HL-60/S4 treated with phorbol 12-myristate 13-acetate at 8.2 ng/mL for 4 days and 3 days (cell line): ENCODE data around the gene MCEMP1.

Experiments used
- in situ Hi-C: fragments of 300-500 bp; cut with MboI; formaldehyde crosslinking; loops from 2 replicates; pipeline ENCODE4 v1.15.0; 2022; ENCODE audit warnings: low sequenced_read_pairs

MCEMP1 gene

DNA sequence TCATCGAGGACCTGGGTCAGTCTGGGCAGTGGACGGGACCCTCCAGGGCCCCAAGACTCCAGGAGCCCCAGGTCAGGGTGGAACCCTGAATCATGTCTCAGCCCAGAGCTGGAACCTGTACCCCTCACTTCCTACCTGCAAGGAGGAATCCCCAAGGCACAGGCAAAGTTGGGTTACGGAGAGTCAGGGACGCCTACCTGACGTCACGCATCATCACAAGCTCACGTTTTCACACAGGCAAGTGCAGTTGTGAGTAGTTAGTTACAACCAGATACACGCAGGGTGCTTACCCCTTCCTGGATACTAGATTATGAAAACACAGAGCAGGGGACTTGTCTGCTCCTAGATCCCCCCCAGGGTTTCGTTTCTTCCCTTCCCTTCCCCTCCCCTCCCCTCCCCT is 6.1 kb upstream of the MCEMP1 start:
- in situ Hi-C loops = no loop called here

DNA sequence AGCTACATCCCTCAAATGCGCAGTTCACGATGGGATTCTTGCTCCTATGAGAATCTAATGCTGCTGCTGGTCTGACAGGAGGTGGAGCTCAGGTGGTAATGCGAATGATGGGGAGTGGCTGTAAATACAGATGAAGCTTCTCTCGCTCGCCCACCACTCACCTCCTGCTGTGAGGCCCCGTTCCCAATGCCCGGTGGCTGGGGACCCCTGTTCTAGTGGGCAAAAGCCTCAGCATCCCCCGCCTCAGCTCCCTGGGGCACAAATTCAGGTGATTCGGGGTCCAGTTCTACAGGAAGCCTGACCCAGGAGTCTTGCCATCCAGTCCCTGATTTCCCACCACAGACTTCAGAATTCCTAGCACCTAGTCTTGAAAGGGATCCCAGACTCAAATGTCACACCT is 4.4 kb upstream of the MCEMP1 start:
- in situ Hi-C loops = no loop called here

DNA sequence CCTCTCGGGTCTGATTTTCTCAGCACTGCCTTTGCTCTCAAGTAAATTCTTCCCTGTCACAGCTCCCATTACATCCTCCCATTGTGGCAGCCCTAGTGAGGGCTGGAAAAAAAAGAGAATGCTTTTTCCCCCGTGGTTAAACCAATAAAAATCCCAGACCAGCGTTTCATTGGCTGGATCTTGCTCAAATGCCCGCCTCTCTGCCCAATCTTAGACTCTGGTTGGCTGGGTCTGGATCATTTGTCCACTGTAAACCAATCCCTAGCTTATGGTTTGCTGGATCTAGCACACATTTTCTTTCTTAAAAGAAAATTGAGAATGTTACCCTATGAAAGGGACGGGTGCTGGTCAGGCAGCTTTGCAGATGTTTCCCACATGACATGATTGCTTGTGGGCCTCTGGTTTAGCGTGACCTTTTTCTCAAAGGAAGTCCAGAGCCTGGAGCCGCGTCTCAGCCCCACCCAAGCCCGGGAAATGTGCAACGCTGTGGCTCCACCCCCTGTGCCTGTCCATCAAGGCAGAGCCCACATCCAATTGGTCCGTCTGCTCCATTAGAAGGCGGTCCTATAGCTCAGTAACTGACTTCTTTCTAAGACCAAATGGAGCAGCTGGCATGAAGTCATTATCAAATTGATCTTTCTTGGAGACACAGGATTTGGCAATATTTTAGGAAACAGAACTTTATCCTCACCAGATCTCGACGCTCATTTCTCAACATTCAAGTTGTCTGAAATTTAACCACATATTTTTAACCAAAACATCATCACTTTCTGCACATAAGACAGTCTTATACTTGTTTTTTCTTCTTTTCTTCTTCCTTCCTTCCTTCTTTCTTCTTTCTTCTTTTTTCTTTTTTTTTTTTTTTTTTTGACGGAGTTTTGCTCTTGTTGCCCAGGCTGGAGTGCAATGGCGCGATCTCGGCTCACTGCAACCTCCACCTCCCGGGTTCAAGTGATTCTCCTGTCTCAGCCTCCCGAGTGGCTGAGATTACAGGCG is 2.6 kb upstream of the MCEMP1 start:
- in situ Hi-C loops = no loop called here

- in situ Hi-C loops = no loop called here
These were observed 514 bp upstream of the MCEMP1 start for GRCh38 chr19:7676376-7676775.

DNA sequence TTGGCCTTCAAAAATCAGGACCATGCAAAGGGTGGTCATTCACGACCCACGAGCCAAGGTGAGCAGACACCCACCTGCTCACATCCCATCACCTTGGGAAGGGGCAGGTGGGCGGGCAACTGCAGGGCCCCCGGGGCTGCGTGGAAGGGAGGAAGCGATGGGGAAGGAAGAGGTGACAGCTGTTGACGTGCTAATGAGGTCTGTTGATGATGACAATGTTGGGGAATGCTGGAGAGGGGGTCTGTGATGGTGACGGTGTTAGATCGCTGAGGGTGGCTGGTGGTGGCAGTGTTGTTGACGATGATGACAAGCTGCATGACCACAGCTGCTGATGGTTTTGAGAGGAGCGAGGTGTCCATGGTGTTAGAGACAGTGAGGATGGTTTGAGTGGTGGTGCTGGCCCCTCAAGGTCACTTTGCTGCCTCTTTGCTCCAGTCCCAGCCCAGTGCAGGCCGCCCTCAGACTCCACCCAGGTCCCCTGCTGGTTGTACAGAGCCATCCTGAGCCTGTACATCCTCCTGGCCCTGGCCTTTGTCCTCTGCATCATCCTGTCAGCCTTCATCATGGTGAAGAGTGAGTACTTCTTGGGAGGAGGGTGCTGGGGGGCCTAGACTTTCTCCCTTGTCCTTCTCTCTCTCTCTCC is 900 bp downstream of the MCEMP1 start:
- in situ Hi-C loops = no loop called here

DNA sequence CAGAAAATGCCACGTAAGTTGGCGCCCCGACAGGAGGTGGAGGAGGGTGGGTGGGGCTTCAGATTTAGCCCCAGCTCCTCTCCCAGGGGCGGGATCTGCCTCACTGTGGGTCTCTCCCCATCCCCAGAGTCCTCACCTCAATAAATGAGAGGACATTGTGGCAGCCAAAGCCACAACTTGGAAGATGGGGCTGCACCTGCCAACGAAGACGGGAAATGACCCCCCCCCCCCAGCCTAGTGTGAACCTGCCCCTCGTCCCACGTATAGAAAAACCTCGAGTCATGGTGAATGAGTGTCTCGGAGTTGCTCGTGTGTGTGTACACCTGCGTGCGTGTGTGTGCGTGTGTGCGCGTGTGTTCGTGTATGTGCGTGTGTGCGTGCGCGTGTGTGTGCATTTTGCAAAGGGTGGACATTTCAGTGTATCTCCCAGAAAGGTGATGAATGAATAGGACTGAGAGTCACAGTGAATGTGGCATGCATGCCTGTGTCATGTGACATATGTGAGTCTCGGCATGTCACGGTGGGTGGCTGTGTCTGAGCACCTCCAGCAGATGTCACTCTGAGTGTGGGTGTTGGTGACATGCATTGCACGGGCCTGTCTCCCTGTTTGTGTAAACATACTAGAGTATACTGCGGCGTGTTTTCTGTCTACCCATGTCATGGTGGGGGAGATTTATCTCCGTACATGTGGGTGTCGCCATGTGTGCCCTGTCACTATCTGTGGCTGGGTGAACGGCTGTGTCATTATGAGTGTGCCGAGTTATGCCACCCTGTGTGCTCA is 2.3 kb downstream of the MCEMP1 start:
- in situ Hi-C loops = no loop called here

- in situ Hi-C loops = no loop called here
These were observed 3.1 kb downstream of the MCEMP1 start for GRCh38 chr19:7679771-7680605.

DNA sequence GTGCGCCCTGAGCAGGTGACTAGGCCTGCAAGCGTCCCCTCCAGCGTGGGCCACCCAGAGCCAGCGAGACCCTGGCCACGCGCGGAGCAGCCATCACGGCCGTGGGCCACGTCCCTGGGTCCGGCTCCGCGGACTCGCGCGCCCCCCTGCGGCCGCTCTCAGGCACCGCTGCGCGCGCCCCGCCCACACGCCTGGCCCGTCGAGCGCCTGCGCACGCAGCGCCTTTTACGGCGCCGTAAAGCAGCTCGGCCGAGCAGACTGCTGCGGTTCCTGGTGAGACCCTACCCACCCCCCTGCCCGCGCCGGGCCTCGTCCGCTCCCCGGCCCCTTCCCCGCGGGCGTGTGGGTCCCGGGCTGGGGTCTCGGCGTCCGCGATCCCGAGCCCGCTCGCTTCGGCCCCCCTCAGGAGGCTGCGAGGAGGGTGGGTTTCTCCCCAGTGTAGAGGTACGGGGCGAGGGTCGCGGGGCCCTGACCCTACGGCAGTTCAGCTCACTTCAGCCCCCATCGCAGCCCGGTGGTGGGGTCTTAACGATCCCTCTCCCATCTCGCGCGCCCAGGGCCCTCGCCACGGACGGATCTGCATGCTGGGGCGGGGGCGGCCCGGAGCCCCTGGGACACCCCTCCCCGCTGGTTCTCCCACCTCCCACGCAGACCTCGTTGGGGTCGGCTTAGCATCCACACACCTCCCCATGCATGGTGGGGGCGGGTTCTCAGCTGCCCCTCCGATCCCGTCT is 3.9 kb downstream of the MCEMP1 start, which contains the start of gene TRAPPC5:
Gene TRAPPC5 (plus strand): TSS at position 228 of the 734 bp plus-strand sequence. CDS start 1,421 bp downstream, outside the sequence.
- in situ Hi-C loops = no loop called here

DNA sequence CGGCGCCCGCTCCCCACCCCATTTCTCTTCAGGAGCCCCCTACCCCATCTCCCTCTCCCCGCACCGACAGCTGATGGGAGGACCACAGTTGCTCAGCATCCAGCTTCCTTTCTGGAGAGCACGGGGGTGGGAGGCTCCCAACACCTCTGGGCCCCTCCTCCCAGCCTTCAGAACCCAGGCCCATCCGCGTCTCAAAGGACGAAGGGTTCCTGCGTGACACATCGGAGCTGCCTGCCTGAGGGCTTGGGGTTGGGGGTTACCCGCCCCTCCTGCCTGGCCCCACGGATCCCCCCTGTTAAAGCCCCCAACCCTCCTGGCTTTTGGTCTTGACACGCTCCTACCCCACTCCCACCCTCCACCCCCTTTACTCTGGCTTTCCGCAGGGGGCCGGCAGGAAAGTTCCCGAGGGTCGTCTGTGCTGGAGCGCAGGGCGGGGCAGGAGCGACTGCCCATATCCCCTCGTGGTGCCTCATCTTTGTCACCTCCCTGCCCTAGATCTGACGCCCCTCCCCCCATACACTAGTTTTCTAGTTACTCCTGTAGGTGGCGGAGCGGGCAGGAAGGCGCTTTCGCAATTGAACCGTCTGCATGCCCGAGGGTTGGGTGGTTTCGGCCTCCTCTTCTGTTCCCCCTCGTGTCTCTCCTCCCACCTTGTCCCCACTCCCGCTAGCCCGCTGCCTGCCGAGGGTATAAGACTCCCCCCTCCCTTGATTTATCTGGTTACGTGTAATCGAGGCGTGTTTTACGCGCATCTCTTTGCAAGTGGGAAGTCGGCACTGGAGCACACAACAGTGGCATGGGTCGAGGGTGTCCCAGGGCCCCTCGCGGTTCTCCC is 4.7 kb downstream of the MCEMP1 start:
- in situ Hi-C loops = no loop called here

GRCh38 chr19:7682175-7682855 is 5.4 kb downstream of the MCEMP1 start:
- in situ Hi-C loops = no loop called here

DNA sequence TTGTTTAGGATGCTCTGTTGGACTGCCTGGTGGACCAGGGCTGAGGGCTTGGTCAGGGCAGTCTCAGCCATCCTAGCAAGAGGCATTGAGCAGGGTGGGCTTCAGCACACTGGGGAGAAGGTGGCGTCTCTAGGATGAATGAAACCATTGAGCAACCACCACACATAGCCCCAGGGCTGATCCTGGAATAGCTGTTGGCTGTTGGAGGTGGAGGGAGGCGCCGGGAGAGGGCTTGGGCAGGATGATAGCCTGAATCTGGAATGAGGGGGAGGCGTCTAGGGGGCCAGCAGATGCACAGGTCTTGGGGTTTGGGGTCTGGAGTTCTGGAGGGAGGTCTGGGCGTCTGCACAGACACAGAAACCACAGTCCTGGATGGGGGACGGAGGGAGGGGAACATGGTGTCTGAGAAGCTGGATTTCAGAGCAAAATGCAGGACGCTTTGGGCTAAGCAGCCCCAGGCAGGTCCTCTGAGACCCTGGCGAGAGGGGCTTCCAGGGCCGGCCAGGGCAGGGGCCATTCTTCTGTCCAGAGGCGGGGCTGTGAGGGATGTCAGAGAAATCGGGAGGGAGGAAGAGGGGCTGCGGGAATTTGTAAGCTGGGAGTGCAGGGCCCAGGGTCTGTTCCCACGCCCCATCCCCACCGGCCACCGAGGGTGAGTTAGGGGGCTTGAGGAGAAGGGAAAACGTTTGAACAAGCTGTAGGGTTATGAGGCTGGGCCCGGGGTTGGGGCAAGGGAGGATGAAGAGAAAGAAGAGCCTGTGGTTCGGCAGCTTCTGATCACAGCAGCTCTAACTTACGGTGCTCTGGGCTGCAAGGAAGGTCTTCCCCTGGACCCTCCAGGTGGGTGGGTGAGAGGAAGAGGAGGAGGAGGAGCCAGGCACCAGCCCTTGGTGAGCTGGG is 8.9 kb downstream of the MCEMP1 start:
- in situ Hi-C loops = no loop called here

- in situ Hi-C loops = no loop called here
These were observed 10.3 kb downstream of the MCEMP1 start for GRCh38 chr19:7687177-7687576.

GRCh38 chr19:7689165-7689564 is 12.3 kb downstream of the MCEMP1 start:
- in situ Hi-C loops = no loop called here

DNA sequence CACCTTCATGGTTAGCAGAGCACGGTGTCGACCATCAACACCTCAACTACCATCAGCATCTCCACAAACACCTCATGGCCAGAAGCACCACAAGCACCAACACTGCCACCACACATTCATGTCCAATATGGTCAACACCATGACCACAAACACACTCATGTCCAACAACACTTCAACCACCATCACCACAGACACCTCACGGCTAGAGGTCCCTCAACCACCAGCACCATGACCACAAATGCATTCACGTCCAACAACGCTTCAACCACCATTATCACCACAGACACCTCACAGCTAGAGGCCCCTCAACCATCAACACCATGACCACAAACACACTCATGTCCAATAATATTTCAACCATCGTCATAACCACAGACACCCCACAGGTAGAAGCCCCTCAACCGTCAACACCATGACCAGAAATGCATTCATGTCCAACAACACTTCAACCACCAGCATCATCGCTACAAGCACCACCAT is 13.9 kb downstream of the MCEMP1 start:
- in situ Hi-C loops = no loop called here

GRCh38 chr19:7691497-7691896 is 14.6 kb downstream of the MCEMP1 start:
- in situ Hi-C loops = no loop called here

DNA sequence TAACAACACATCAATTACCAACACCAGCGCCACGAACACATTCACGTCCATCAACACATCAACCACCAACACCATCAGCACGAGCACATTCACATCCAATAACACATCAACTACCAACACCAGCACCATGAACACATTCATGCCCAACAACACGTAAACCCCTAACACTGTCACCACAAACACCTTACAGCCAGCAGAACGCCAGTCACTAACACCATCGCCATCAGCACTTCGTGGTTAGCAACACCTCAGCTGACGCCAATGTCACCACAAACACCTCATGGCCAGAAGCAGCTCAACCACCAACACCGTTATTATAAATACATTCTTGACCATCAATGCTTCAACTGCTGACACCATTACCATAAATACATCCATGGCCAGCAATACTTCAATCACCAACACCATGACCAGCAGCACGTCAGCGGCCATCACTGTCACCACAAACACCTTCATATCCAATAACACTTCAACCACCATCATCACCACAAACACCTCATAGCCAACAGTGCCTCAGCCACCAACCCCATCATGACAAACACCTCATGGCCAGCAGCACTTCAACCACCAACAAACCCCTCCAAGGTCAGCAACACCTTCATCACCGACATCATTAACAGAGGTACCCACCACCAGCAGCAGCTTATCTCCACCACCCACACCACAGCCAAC is 15.7 kb downstream of the MCEMP1 start:
- in situ Hi-C loops = no loop called here

- in situ Hi-C loops = no loop called here
These were observed 17.6 kb downstream of the MCEMP1 start for GRCh38 chr19:7694499-7694898.
